ENCODE measurements around the gene FOLR1. TPM values are rescaled to one million over a fixed set of nuclear protein-coding genes. Genes with fewer than 3 reads are reported as not detected.
"Not testable (repeated sequence)": the region's sequence is repeated elsewhere in the genome, so short reads cannot be mapped to it uniquely, and the experiment has no call there.

FOLR1 gene
- total RNA-seq, 1 donor from 2014 or later, result not detected

- no peaks in the 10 kb centered on the region for H3K4me1 ChIP-seq
- intact Hi-C loops (cut with DNase I), result no loop called here
- H3K27ac ChIP-seq, result no peak overlapping the region
- H3K4me3 ChIP-seq, result no peak overlapping the region
- TF ChIP-seq POLR2AphosphoS5 (IDR thresholded peaks at IDR 0.05; ENCODE audit: insufficient read depth in 1 of 2, low read depth in 1 of 2) (no peak), POLR2A (IDR thresholded peaks at IDR 0.05) (no peak), CTCF (IDR thresholded peaks at IDR 0.05) (no peak)
- peak in 1 of 2 donors; percentile 74 for DNase-seq (ENCODE audit: extremely low spot score in 2 of 2)
- H3K27me3 ChIP-seq, result no peaks in the 10 kb centered on the region
- H3K9me3 ChIP-seq, result no peaks in the 10 kb centered on the region
- H3K36me3 ChIP-seq, result no peaks in the 10 kb centered on the region
Observed at GRCh38 chr11:72195518-72196270, 3.8 kb downstream of the FOLR1 start.

GRCh38 chr11:72201445-72201844 lies 9.5 kb downstream of the FOLR1 start:
- DNase-seq (ENCODE audit: extremely low spot score in 2 of 2); H3K9me3 ChIP-seq; H3K4me1 ChIP-seq; intact Hi-C loops (cut with DNase I); H3K27me3 ChIP-seq; H3K4me3 ChIP-seq; H3K27ac ChIP-seq; H3K36me3 ChIP-seq: not testable (repeated sequence)

GRCh38 chr11:72202571-72202970 lies 10.6 kb downstream of the FOLR1 start:
- no peaks in the 10 kb centered on the region for H3K9me3 ChIP-seq
- no peaks in the 10 kb centered on the region for H3K36me3 ChIP-seq
- no peak overlapping the region for H3K27ac ChIP-seq
- H3K4me3 ChIP-seq, result no peak overlapping the region
- H3K4me1 ChIP-seq, result no peaks in the 10 kb centered on the region
- TF ChIP-seq POLR2A (IDR thresholded peaks at IDR 0.05) (no peak), POLR2AphosphoS5 (IDR thresholded peaks at IDR 0.05; ENCODE audit: insufficient read depth in 1 of 2, low read depth in 1 of 2) (no peak), CTCF (IDR thresholded peaks at IDR 0.05) (no peak)
- intact Hi-C loops (cut with DNase I), result no loop called here
- DNase-seq (ENCODE audit: extremely low spot score in 2 of 2), result no peak
- H3K27me3 ChIP-seq, result no peaks in the 10 kb centered on the region

- intact Hi-C loops (cut with DNase I), result no loop called here
- no peaks in the 10 kb centered on the region for H3K4me1 ChIP-seq
- H3K4me3 ChIP-seq, result no peak overlapping the region
- DNase-seq (ENCODE audit: extremely low spot score in 2 of 2), result no peak
- H3K27me3 ChIP-seq, result no peaks in the 10 kb centered on the region
- H3K36me3 ChIP-seq, result no peaks in the 10 kb centered on the region
- H3K9me3 ChIP-seq, result no peaks in the 10 kb centered on the region
- no peak for TF ChIP-seq CTCF (IDR thresholded peaks at IDR 0.05)
- TF ChIP-seq POLR2A (IDR thresholded peaks at IDR 0.05), result no peak
- TF ChIP-seq POLR2AphosphoS5 (IDR thresholded peaks at IDR 0.05; ENCODE audit: insufficient read depth in 1 of 2, low read depth in 1 of 2), result no peak
- no peak overlapping the region for H3K27ac ChIP-seq
Observed at GRCh38 chr11:72203163-72203562, 11.2 kb downstream of the FOLR1 start.

- no peaks in the 10 kb centered on the region for H3K4me1 ChIP-seq
- no peak for TF ChIP-seq POLR2AphosphoS5 (IDR thresholded peaks at IDR 0.05; ENCODE audit: insufficient read depth in 1 of 2, low read depth in 1 of 2)
- no peak for TF ChIP-seq POLR2A (IDR thresholded peaks at IDR 0.05)
- no peak for TF ChIP-seq CTCF (IDR thresholded peaks at IDR 0.05)
- intact Hi-C loops (cut with DNase I), result no loop called here
- H3K4me3 ChIP-seq, result no peak overlapping the region
- no peak overlapping the region for H3K27ac ChIP-seq
- no peak for DNase-seq (ENCODE audit: extremely low spot score in 2 of 2)
- no peaks in the 10 kb centered on the region for H3K9me3 ChIP-seq
- H3K27me3 ChIP-seq, result no peaks in the 10 kb centered on the region
- no peaks in the 10 kb centered on the region for H3K36me3 ChIP-seq
Observed at GRCh38 chr11:72204886-72205285, 12.9 kb downstream of the FOLR1 start.

- H3K27ac ChIP-seq; H3K27me3 ChIP-seq; intact Hi-C loops (cut with DNase I); H3K9me3 ChIP-seq; H3K4me3 ChIP-seq; H3K4me1 ChIP-seq; H3K36me3 ChIP-seq: not testable (repeated sequence)
- peak in 1 of 2 donors; percentile 42 for DNase-seq (ENCODE audit: extremely low spot score in 2 of 2)
Observed at GRCh38 chr11:72206794-72207193, 14.9 kb downstream of the FOLR1 start.
